Medulla oblongata (tissue), 1 donor: Measurements from ENCODE around the gene KCNIP4.

Source experiments
- DNase-seq: peaks from one replicate; pipeline ENCODE4 v3.0.0-alpha.2; 2015; ENCODE audit errors: extremely low spot score

Gene KCNIP4

DNA sequence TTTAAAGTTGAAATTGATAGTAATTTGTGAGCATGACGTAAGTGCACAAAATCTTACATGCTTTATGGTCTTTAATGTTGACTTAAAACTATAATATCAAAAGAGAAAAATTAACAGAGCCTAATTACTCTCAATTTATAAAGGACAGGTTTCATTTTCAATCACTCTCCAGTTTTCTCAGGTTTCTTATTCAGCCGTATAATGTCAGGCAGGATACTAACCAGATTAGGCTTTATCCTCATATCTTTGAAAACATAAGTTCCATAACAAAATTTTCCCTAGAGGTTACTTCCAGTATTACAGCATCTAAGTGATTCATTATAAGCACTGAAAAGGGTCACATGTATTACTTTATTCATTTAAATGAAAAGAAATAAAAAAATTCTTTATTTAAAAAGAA is 756.2 kb downstream of the KCNIP4 start:
- no peak for DNase-seq

GRCh38 chr4:21191317-21191716 is 757.3 kb downstream of the KCNIP4 start:
- no peak for DNase-seq

DNA sequence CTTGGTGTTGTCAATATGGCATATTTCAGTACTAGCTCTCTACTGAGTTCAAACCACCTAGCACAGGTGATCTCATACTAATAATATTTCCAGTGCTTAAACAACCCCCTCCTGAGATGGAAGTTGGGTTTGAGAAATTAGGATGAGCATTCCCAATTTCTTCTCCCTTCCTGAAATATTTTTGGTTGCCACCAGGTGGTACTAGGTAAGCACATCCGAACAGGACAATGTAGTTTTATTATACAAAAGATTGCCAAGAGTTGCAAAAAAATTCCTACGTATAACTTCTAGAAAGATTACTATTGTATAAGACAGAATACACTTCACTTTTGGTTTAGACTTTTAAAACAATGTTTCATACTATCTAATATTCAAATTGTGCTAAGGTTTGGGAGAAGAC is 763.8 kb downstream of the KCNIP4 start:
- no peak for DNase-seq

- no peak for DNase-seq
Measured at GRCh38 chr4:21181716-21182115, 766.9 kb downstream of the KCNIP4 start.

DNA sequence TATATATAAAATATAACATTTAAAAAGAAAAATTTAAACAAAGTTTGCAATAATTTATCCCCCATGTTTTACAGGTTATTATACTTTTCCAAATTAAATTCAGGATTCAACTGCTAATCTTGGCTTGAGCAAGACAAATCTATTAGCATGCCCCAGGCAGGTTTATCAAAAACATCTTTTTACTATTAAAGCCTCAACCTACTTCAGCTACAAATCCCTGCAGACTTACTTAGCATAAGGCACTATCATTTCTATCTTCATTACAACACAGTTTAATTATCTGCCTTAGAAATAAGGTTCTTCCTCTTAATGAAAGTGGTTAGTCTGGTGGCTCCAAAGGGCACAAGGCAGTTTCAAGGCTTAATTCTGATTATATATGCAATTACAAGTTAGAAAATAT is 770.7 kb downstream of the KCNIP4 start:
- DNase-seq = no peak

GRCh38 chr4:21177092-21177491 is 771.5 kb downstream of the KCNIP4 start:
- no peak for DNase-seq

- DNase-seq = no peak
Measured at GRCh38 chr4:21167711-21168110, 780.9 kb downstream of the KCNIP4 start.

DNA sequence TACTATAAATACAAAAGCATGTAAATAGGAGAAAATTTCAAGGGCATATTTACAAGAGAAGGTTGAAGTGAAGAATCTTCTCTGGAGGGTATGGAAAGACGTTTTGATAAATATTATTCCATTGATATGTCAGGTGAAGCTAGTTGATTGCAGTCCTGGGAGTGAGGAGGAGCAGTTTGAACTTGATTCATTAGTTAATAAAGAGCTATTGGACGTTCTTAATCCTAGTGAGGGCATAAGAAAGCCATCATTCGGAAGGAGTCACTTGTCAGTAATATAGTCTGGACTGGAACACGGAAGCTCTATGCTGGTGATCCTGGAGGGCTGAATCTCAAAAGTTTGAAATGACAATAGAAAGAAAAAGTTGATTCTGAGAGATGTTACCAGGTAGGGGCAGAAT is 793.2 kb downstream of the KCNIP4 start:
- DNase-seq = no peak

DNA sequence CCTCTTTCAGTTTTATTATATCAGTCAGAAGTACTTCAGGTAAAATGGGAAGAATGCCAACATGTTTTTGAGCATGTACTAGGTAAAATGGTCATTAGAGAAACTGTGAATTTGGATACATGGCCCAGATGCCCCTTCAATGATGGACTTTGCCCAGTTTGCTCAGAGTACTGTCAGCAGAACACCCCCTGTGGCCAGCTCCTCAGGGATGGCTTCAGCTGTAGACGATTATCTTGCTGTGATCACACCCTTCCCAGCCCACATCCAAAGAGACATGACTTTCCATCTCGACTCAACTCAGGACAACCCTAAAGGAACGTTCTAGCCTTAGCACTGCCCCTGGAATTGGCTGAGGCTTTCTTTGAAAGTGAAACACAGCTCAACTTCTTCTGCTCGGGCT is 809.2 kb downstream of the KCNIP4 start:
- DNase-seq = no peak

DNA sequence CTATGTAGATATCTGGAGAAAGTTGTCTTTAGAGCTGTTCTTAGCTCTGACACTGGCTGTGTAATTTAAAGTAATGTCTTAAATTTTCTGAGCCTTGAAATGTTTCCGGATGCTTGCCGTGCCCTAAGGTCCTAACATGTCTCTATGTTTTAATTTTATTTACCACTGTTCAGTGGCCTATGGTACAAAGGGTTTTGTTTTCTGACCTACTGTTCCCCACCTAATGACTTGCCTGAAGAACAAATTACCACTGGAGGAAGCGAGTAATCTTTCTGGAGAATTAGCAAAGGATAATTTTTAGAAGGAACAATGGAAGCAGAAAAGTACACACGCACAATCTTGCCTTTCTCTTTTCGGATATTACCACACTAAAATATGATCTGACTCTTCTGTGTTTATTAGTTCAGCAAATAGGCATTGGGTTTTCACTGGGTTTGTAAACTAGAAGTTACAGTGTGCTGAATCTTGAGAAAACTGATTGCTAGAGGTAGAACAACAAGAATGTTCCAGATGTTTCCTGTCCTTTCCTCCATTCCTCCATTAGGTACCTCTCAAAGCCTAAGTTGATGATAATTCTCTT is 812.4 kb downstream of the KCNIP4 start:
- no peak for DNase-seq

DNA sequence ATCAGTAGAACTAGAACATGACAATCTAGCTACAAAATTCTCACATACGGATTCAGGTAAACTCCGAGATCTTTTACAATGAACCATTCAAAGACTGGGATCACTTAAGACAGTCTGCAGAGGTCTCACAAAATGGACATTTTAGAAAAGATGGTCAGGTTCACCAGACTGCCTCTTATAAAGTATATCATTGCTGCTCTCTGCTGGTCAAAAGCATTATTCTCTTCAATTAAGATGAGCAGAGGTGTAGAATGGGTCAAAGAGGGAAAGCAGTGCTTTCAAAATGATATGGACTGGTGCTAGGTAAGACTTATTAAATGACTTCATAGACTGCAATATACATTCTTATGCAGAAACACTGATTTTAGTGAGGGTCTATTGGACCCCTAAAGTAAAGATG is 813.6 kb downstream of the KCNIP4 start:
- DNase-seq = peak; percentile 28

GRCh38 chr4:21130606-21131005 is 818.0 kb downstream of the KCNIP4 start:
- no peak for DNase-seq

- DNase-seq = no peak
Measured at GRCh38 chr4:21126014-21126512, 822.5 kb downstream of the KCNIP4 start.

GRCh38 chr4:21118301-21118700 is 830.3 kb downstream of the KCNIP4 start:
- DNase-seq = no peak

DNA sequence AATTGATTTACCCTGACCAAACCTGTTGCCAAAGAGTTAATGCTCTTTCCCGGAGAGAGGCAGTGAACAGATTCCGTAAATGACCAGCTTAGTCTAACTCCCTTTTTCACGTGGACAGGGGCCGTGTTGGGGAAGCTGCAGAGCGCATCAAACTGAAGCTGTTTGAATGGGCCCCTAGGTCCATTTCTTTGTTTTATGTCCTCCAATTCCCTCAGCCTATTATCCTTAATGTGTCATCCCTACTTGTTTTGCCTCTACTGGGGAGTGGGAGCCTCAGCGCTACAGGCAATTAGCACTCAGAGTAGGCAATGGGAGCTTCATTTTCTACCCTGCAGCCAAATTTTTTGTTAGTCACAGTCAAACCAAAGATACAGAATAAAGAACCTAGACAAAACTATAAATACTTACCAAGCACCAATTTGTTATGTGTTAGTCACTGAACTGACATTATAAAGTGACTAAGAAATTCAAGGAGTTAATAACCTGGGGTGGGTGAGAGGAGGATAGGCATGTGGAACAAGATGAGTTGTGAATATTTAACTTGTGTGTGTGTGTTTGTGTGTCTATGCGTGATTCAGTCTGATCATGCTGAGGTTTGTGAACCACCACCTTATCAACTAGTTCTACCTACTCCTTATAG is 830.9 kb downstream of the KCNIP4 start:
- no peak for DNase-seq

DNA sequence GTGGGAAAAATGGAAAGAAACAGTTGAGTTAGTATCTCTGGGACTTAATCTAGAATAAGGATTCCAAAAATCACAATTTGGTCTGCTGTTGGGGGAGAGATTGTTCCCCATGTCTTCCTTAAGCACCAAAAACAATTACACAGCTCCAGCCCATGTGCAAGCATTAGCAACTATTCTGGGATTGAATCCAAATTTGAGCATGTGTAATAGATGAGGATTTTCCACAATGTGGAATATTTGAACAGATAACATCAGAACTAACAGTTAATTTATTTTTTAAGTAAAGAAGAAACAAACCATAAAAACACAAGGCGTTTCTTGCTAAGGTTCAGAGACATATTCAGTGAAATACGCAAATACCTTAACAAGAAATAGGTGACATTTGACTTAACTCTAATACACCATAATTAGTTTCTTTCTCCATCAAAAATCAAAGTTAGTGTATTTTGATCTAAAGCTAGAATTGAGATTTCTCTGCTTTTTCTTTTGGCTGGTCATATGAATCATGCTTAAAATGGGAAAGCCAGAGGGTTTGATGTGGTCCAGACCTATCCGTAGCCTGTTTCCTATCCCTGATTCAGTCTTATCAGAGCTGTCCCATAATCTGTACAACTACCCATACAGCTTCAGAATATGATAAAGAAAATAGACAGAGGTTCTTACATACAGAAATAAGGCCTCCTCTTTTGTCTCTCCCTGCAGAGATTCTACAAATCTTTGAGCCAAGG is 834.9 kb downstream of the KCNIP4 start:
- DNase-seq = no peak

GRCh38 chr4:21102667-21103066 is 845.9 kb downstream of the KCNIP4 start:
- no peak for DNase-seq

DNA sequence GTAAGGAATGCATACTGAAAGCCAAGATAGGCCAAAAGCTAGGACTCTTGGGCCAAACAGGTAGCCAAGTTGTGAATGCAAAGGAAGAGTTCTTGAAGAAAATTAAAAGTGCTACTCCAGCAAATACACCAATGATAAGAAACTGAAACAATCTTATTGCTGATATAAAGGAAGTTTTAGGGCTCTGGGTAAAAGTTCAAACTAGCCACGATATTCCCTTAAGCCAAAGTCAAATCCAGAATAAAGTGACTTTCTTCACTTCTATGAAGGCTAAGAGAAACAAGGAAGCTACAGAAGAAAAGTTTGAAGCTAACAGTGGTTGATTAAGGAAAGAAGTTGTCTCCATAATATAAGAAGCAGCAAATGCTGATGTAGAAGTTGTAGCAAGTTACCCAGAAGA is 850.7 kb downstream of the KCNIP4 start:
- DNase-seq = no peak

GRCh38 chr4:21097026-21097425 is 851.5 kb downstream of the KCNIP4 start:
- no peak for DNase-seq

DNA sequence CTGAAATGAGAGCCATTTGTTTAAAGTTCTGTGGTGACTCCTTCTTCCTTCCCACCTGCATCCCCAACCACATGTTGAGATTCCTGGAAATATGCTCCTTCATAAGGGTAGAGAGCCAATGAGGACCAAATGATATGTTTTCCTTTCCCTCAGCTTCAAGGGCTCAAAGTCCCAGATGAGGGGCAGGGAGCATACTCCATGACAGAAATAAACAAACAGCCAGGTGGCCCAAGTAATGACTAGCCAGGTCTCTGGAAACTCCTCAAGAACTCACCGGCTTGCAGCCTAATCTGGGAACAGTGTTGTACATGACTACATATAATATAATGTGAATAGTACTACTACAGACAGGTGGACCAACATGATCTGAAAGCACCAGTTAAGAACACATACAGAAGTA is 856.0 kb downstream of the KCNIP4 start:
- DNase-seq = no peak

DNA sequence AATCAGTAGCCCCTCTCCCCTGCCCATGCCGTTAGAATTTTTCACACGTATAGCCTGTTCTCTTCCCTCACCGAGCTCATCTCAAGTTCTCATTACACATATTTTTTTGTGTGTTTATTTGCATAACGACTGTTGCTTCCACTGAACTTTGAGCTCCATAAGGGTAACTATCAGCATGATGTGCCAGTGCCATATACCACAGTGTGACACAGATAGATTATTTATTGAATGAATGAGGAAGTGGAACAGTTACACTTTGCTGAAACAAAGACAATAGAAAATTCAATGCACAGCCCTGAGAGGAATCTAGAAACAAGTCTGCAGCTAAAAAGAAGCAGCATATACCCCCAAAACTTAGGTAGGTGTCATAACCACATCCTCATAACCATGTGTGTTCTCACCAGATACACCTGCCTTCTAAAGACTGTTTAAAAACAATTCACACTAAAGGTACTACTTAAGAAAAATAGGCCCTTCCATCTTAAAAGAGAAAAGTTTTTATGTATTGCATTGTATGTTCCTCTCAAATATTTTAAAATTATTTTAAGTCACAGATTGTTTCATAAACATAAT is 858.4 kb downstream of the KCNIP4 start:
- no peak for DNase-seq

GRCh38 chr4:21083413-21083812 is 865.2 kb downstream of the KCNIP4 start:
- no peak for DNase-seq

DNA sequence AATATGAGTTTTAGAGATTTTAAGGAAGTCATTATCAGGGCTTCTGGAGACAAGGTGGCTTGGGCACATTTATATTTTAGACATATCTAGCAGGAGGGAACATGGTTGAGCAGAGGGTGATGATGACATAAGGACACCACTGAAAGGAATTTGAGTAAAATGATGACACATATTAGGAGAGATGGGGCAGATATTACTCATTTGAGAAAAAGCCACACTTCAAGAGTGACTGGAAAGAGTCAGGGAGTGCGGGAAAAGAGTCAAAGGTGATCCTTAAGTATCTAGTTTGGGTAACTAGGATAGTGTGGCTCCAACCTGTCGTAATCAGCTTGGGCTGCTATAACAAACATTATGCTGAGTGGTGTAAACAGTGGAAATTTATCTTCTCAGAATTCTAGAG is 870.6 kb downstream of the KCNIP4 start:
- DNase-seq = no peak
